Stimulated activated CD8-positive, alpha-beta memory T cell treated with anti-CD3 and anti-CD28 coated beads, Interleukin-12 subunit alpha, Interleukin-12 subunit beta, amount 100 ng/mL, for 24 hours (primary cell): ENCODE data around the gene ST8SIA1.
"Not testable (repeated sequence)": the region's sequence is repeated elsewhere in the genome, so short reads cannot be mapped to it uniquely, and the experiment has no call there.

Source experiments
- DNase-seq: peaks from one replicate; pipeline ENCODE4 v3.0.0-alpha.2; 2020; ENCODE audit errors: extremely low read depth

Gene ST8SIA1, protein sequence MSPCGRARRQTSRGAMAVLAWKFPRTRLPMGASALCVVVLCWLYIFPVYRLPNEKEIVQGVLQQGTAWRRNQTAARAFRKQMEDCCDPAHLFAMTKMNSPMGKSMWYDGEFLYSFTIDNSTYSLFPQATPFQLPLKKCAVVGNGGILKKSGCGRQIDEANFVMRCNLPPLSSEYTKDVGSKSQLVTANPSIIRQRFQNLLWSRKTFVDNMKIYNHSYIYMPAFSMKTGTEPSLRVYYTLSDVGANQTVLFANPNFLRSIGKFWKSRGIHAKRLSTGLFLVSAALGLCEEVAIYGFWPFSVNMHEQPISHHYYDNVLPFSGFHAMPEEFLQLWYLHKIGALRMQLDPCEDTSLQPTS

DNA sequence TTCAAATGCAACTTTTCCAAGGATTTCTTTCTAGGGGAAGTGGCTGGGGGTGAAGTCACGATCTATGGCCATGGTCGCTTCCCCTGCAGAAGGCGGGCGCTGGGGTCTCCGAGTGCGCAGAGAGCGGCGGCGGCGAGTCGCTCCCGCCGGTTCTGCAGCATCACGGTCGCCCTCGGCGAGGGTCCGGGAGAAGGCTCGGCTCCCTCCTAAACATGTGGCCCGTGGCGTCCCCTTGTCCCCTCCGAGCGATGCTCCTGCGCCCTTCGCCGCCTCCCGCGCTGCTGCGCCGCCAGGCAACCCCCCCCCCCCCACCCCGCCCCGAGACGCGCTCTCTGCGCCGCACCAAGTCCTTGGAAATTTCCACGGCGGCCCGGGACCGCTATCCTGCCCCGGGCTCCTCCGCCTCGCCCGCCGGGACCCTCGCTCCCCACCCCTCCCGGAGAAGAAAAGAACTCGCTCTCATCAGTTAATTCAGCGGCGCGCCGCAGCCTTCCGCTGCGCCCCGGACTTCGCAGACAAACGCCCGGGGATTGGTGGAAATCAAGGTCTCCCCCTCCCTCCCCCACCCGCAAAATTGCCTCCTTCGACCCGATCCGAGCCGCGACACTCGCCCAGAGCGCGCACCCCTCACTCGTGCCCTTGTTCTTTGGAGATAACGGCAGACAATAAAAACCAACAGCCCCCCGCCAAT is at the start of gene ST8SIA1:
Gene ST8SIA1, minus strand, starts transcription at position 298 of the 691 bp plus-strand sequence. CDS start 475 bp downstream, outside the sequence.
- DNase-seq, result no peak

DNA sequence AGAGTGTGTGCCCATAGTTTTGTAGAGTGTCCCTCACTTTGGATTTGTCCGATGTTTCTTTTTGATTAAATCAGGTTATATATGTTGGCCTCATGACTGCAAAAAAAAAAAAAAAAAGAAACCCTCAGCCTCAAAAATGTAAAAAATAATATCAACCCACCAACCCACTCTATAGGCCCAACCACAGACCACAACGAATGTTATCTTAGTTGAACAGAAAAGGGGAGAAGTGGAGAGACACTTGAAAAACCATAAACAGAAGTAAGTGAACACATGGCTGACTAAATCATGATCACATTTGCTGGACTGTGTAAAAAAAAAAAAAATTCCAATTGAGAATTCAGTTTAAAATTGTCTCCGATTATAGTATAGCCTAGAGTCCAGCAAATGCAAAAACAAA is 45.5 kb upstream of the ST8SIA1 start:
- DNase-seq, result no peak

DNA sequence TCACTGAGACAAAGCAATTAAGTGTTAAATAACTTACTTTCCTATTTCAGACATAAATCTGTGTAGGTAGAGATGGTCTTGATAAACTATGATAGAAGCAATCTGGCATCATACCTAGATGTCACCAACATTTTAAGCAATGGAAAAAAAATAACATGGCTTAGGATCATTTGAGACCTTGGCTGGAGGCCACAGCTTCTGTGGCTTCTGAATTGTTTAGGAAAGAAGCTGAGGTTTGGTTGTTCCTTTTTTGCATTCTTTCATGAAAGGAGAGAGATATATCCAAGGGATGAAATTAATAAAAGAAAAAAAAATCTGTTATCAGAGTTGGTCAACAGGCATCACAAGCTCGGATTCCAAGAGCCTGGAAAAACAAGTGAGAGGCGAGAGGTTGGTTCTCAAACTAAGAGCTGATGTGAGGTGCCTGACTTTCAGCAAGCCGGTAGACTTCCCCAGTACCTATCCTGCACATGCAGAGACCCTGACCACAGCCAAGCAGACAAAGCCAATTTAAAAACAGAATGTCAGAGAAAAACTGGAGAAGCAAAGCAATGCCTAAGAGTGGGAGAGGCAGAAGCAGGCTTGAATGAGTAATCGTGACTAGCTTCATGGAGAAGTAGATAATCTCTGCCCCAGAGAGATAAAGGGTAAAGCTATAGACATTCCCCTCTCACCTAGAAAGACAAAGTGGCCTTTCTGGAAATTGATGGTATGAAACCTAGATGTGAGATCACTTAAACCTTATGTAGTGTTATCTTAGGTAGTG is 43.4 kb upstream of the ST8SIA1 start:
- no peak for DNase-seq

DNA sequence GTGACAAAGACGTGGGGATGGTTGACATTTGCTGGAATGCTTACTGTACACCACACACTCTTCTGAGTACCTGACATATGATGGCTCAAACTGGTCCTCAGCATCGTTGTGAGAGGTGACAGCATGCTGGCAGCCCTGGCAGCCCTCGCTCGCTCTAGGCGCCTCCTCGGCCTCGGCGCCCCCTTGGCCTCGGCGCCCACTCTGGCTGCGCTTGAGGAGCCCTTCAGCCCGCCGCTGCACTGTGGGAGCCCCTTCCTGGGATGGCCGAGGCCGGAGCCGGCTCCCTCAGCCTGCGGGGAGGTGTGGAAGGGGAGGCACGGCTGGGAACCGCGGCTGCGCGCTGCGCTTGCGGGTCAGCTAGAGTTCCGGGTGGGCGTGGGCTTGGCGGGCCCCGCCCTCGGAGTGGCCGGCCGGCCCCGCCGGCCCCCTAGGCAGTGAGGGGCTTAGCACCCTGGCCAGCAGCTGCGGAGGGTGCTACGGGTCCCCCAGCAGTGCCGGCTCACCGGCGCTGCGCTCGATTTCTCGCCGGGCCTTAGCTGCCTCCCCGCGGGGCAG is 42.2 kb upstream of the ST8SIA1 start:
- DNase-seq, result not testable (repeated sequence)

DNA sequence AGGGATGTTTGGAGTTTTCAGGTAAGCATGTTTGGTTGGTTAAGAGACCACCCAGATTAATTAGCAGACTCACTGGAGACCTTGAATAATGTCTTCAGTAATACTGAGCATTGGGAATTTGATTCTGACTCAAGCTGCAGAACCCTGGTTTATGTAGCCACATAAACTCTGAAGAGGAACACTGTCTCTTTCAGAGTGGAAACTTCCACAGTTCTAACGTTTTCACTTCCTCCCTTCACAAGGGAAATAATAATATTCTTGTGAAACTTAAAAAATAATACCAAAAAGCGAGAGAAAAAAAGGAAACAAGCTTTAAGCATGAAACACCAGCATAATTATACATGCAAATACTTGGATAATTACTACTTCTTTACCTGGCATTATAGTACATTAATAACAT is 40.0 kb upstream of the ST8SIA1 start:
- no peak for DNase-seq

DNA sequence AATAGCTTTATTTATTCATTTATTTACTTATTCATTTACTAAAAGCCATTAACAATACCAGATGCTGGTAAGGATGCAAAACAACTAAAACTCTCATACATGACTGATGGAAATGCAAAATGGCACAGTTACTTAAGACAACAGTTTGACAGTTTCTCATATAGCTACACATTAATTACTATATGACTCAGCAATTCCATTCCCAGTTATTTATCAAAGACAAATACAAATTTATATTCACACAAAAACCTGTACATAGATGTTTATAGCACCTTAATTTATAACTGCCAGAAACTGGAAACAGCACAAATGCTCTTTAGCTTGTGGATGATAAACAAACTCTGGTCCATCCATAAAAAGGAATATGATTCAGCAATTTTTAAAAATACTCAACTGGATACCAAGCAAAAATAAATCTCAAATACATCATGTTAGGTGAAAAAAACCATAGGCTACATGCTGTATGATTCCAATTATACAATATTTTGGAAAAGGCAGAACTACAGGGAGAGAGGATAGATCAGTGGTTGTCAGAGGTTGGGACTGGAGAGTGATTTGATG is 37.9 kb upstream of the ST8SIA1 start:
- no peak for DNase-seq

DNA sequence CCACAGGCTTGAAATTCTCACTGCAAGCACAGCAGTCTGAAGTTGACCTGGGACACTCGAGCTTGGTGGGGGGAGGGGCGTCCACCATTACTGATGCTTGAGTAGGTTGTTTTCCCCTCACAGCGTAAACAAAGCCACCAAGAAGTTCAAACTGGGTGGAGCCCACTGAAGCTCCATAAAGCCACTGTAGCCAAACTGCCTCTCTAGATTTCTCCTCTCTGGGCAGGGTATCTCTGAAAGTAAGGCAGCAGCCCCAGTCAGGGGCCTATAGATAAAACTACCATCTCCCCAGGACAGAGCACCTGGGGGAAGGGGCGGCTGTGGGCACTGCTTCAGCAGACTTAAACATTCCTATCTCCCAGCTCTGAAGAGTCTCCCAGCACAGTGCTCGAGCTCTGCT is 31.7 kb upstream of the ST8SIA1 start:
- DNase-seq, result no peak

DNA sequence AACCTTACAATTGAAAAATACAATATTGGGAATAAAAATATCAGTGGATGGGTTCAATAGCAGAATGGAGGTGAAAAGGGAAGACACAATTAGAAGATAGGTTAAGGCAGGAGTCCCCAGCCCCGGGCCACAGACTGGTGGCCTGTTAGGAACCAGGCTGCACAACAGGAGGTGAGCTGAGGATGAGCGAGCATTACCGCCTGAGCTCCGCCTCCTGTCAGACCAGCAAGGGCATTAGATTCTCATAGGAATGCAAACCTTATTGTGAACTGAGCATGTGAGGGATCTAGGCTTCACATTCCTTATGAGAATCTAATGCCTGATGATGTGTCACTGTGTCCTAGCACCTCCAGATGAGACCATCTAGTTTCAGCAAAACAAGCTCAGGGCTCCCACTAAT is 27.3 kb upstream of the ST8SIA1 start:
- no peak for DNase-seq

DNA sequence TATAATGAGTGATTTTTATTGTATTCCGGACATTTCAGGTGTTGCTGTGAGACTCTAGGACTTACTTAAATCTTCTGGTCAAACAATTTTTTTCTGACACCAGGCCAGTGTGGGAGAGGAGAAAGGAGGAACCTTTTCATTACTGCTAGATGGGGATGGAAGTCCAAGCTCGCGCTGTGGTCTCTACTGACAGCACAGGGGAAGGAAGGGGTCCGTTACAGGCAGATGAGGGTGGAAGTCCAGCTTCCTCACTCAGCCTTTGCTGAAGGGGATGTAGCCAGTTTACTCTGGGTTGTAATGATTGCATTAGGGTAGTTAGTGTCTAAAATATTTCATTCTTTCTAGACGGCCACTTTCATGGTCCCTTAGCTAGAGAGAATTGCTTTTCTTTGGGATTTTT is 26.3 kb upstream of the ST8SIA1 start:
- DNase-seq, result no peak

DNA sequence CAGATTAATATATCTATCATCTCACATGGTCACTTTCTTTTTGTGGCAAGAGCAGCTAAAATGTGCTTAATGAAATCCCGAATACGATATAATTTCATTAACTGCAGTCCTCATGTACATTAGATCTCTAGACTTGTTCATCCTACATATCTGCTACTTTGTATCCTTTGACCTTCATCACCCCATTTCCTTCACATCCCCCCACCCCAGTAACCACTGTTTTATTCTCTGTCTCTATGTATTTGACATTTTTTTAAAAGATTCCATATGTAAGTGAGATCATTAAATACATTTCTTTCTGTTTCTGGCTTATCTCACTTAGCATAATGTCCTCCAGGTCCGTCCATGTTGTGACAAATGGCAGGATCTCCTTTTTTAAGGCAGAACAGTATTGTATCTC is 23.0 kb upstream of the ST8SIA1 start:
- DNase-seq, result no peak

DNA sequence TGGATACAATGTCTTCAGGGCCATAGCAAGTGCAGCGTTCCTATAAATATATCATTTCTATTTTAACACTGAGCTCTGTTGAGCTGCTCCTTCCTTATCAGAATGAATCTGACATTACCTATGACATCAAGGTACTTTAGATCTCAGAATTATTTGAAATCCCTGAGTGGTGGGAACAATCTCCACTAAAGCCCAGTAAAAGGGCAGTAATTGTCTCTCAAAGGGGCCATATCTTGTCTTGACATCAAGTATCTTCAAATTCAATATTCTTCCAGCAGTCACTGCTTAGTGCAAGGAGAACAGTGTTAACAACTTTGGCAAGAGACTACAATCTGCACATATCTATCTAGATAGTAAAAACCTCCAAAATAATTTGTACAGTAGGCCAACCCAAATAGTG is 21.7 kb upstream of the ST8SIA1 start:
- no peak for DNase-seq

DNA sequence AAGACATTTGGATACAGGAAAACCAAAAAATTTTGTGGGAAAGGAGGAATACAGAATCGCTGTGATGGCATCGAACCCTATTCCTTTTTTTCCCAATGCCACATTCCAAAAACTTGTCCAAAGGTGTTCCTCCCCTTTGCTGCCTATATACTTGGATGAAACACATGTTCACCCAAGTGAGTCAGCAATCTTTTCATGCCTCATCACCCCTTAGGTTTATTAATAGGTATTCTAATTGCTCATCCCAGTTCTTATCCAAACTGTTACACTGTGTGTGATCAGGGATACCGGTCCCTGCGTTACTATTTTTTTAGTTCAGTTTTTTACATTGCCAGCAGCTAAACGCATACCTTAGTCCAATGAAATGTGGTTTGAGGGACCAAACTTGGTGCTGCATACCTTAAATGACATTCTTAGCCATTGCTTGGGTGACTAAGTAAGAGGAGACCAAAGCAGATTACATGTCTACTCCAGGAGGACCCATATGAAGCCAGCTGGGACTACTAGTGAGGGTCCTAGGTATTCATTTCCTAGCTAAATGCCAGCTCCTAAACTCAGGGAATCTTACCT is 20.6 kb upstream of the ST8SIA1 start:
- DNase-seq, result no peak

DNA sequence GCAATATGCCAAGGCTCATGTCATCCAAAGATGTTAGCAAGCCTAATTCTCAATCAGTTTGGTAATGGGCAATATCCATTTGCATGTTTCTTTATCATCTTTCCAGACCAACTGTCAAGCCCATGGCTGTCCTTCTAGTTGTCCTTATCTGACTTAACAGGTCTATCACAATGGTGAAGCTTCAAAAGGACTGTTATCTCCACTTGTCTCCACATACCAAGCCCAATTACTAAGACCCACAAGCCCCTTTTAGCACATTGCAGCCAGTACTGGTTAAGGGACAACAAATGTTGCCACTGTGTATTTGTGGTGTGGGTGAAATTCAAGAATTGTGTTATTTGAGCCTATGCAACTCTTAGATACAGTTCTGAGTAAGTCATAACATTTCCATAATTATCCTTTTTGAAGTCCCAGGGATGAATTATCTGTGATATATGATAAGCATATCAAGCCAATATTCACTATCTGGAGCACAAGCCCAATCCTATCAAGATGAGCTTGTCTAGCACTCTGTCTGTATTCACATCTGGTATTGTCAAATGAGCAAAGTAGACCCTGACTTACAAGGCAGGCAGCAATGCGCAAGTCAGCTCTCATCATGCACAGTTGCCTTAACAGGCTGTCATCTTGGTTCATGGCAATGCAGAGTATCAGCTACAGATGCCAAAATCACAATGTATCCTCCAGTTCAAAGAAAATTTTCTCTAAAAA is 19.3 kb upstream of the ST8SIA1 start:
- no peak for DNase-seq

DNA sequence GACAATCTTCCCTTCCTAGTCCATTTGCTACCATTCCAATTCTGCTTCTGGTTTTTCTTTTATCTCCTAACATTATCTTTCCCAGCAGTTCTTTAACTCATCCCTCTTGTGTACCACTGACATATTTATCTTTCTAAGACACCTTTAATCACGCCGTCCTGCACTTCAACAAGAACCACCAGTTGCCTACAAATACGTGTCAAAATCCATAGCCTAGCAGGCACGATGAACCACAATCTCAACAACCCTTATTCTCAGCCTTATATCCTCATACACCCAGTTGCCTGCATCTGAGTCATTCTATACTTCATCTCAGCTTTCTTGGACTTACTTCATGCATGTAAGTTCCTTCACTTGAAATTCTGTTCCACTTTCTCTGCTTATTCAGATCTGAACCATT is 16.4 kb upstream of the ST8SIA1 start:
- no peak for DNase-seq

DNA sequence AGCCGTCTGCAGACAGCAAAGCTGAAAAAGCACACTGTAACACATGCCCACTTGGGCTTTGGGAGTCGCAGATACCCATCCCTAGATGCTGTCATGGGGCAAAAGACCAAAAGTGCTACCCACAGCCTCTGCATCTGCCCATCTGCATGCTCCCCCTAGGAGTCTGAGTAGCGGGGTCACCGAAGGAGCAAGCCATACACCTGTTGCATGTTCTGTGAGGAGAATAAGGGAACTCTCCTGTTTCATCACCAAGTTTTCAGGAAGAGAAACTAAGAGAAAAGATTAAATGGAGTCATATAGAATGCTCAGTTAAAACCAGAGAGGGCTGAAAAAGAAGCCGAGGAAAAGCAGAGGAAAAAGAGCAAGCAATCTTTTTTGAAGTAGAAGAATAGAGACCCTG is 13.7 kb upstream of the ST8SIA1 start:
- no peak for DNase-seq

DNA sequence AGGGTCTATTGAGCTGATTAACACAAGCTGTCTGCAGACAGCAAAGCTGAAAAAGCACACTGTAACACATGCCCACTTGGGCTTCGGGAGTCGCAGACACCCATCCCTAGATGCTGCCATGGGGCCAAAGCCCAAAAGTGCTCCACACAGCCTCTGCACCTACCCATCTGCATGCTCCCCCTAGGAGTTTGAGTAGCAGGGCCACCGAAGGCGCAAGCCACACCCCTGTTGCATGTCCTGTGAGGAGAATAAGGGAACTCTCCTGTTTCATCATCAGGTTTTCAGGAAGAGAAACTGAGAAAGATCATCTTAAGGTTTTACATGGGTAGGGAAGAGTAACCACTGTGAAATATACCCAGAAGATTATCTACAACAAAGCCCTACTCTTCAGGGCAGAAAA is 5.6 kb upstream of the ST8SIA1 start:
- DNase-seq, result no peak

DNA sequence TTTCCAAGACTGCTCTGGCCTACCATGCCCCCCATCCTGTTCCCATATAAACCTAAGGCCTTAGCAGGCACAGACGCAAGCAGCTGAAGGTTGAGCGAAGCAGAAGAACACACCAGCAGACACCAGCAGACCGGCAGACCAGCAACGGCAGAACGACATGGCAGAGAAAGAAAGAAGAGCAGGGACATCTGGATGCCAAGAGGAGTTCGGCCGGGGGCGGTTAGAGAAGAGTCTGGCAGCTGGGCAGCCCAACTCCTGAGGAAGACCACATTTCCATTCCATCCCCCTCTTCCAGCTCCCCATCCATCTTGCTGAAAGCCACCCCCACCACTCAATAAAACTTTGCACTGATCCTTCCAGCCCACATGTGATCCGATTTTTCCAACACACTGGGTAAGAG is 5.2 kb upstream of the ST8SIA1 start:
- DNase-seq, result no peak

DNA sequence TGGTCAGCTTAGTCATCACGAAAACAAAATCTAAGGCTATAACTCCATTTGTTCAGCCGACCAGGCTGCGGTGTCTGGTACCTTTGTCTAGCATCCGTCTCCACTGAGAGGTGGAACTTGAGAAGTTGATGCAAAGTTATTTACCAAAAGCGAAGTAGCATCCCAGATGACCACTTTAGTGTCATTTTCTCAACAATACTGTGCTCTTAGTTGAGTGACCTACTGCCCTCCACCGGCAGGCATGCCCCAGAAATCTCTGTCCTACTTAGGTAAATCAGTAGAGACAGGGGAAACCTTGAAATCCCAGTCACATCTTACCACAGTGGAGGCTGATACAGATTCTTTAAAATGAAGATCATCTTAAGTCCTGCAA is 1.3 kb upstream of the ST8SIA1 start:
- DNase-seq, result no peak

DNA sequence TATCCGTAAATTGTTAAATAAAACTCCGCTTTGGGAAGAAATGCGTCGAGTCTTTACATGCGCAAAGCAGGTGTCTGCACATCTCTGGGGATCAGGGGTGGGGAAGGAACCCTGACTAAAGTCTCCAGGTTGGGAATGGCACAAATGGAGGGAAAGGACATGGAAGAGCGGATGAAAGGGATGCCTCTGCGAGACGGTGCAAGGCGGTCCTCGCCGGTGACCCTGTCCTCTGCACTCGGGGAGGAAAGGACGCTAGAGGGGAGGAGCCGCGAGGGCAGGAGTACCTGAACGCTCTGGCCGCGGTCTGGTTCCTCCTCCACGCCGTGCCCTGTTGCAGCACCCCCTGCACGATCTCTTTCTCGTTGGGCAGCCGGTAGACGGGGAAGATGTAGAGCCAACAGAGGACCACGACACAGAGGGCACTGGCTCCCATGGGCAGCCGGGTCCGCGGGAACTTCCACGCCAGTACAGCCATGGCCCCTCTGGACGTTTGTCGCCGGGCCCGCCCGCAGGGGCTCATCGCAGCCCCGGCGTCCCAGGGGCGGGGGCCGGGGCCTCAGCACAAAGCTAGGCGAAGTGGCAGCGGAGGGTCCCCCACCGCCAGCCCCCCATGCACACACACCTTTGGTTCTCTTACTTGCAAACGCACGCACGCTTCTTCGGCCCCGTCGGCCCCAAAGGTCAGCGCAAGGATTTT is 646 bp downstream of the ST8SIA1 start:
- no peak for DNase-seq

DNA sequence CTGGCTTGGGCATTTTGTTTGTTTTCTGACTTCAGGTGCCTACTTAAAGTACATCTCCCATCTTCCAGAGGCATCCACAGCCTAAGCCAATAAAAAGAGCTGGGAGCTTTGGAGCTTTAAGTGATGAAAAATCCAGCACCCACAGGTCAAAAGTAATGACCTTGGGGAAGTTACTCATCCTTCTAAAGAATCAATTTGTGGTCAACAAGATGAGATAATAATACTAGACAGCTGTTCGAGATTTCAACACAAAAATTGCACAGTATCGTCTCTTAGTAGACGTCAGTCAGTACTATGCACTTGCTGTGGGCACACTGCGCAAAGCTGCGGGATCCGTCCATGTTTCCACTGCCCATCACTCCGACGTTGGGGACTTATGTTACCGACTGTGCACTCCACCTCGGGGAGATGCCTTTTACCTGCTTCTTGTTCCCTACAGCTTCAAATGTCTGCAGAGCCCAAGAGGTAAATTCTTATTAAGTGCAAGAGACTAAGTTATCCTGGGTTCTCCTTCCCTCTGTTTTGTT is 1.3 kb downstream of the ST8SIA1 start:
- no peak for DNase-seq
